Measurements from ENCODE around the gene PTPRK.

Gene PTPRK

GRCh38 chr6:128345278-128345677, 175.1 kb downstream of the PTPRK start:
- Histone ChIP-seq H3K79me2 (ENCODE audit: low read length) (no peaks in the 10 kb centered on the region), H3K9ac (ENCODE audit: low read length) (no peak overlapping the region)
- TF ChIP-seq EZH2phosphoT487 (IDR thresholded peaks at IDR 0.05; ENCODE audit: low read depth): no peak
- no peak for TF ChIP-seq CTCF (IDR thresholded peaks at IDR 0.05; ENCODE audit: low read depth, low read length)

GRCh38 chr6:128343706-128344105, 176.7 kb downstream of the PTPRK start:
- no peak overlapping the region for H3K27ac ChIP-seq (ENCODE audit: low read length)
- H3K9me3 ChIP-seq (ENCODE audit: insufficient read depth, low read length): no peaks in the 10 kb centered on the region
- H3K79me2 ChIP-seq (ENCODE audit: low read length): no peaks in the 10 kb centered on the region
- no peaks in the 10 kb centered on the region for H4K20me1 ChIP-seq (ENCODE audit: insufficient read depth, low read length)
- H3K27me3 ChIP-seq (ENCODE audit: low read depth, low read length): no peaks in the 10 kb centered on the region
- no peak for TF ChIP-seq EZH2phosphoT487 (IDR thresholded peaks at IDR 0.05; ENCODE audit: low read depth)
- TF ChIP-seq CTCF (IDR thresholded peaks at IDR 0.05; ENCODE audit: low read depth, low read length): no peak
- H3K36me3 ChIP-seq (replicated peaks; ENCODE audit: low read depth, low read length): no peaks in the 10 kb centered on the region
- no peak overlapping the region for H3K4me3 ChIP-seq (ENCODE audit: low read length)
- H3K9ac ChIP-seq (ENCODE audit: low read length): no peak overlapping the region
- no peak overlapping the region for H2AFZ ChIP-seq (ENCODE audit: low read depth, low read length)
- no peak overlapping the region for H3K4me2 ChIP-seq (ENCODE audit: low read length)
- H3K4me1 ChIP-seq (ENCODE audit: low read length): no peaks in the 10 kb centered on the region

More at GRCh38 chr6:128345278-128345677, 175.1 kb downstream of the PTPRK start:
- H3K27me3 ChIP-seq (ENCODE audit: low read depth, low read length): no peaks in the 10 kb centered on the region
- H3K27ac ChIP-seq (ENCODE audit: low read length): no peak overlapping the region
- H3K4me3 ChIP-seq (ENCODE audit: low read length): no peak overlapping the region
- H3K9me3 ChIP-seq (ENCODE audit: insufficient read depth, low read length): no peaks in the 10 kb centered on the region
- H3K36me3 ChIP-seq (replicated peaks; ENCODE audit: low read depth, low read length): no peaks in the 10 kb centered on the region
- H3K4me1 ChIP-seq (ENCODE audit: low read length): no peaks in the 10 kb centered on the region
- H3K4me2 ChIP-seq (ENCODE audit: low read length): no peak overlapping the region
- H4K20me1 ChIP-seq (ENCODE audit: insufficient read depth, low read length): no peaks in the 10 kb centered on the region
- H2AFZ ChIP-seq (ENCODE audit: low read depth, low read length): no peak overlapping the region

GRCh38 chr6:128339635-128340450, 180.6 kb downstream of the PTPRK start:
- Histone ChIP-seq H3K4me3 (ENCODE audit: low read length) (no peak overlapping the region), H3K9ac (ENCODE audit: low read length) (no peak overlapping the region), H3K27me3 (ENCODE audit: low read depth, low read length) (no peaks in the 10 kb centered on the region), H3K79me2 (ENCODE audit: low read length) (no peaks in the 10 kb centered on the region), H3K27ac (ENCODE audit: low read length) (no peak overlapping the region), H3K9me3 (ENCODE audit: insufficient read depth, low read length) (no peaks in the 10 kb centered on the region), H3K4me1 (ENCODE audit: low read length) (no peaks in the 10 kb centered on the region), H3K4me2 (ENCODE audit: low read length) (no peak overlapping the region), H2AFZ (ENCODE audit: low read depth, low read length) (no peak overlapping the region), H4K20me1 (ENCODE audit: insufficient read depth, low read length) (no peaks in the 10 kb centered on the region), H3K36me3 (replicated peaks; ENCODE audit: low read depth, low read length) (no peaks in the 10 kb centered on the region)
- no peak for TF ChIP-seq EZH2phosphoT487 (IDR thresholded peaks at IDR 0.05; ENCODE audit: low read depth)
- no peak for TF ChIP-seq CTCF (IDR thresholded peaks at IDR 0.05; ENCODE audit: low read depth, low read length)

- H3K36me3 ChIP-seq (replicated peaks; ENCODE audit: low read depth, low read length): no peaks in the 10 kb centered on the region
- no peaks in the 10 kb centered on the region for H3K27me3 ChIP-seq (ENCODE audit: low read depth, low read length)
- H3K4me2 ChIP-seq (ENCODE audit: low read length): no peak overlapping the region
- H3K79me2 ChIP-seq (ENCODE audit: low read length): no peaks in the 10 kb centered on the region
- no peak for TF ChIP-seq EZH2phosphoT487 (IDR thresholded peaks at IDR 0.05; ENCODE audit: low read depth)
- no peak for TF ChIP-seq CTCF (IDR thresholded peaks at IDR 0.05; ENCODE audit: low read depth, low read length)
- no peak overlapping the region for H3K4me3 ChIP-seq (ENCODE audit: low read length)
- no peaks in the 10 kb centered on the region for H3K4me1 ChIP-seq (ENCODE audit: low read length)
- H3K9ac ChIP-seq (ENCODE audit: low read length): no peak overlapping the region
- no peaks in the 10 kb centered on the region for H3K9me3 ChIP-seq (ENCODE audit: insufficient read depth, low read length)
- no peaks in the 10 kb centered on the region for H4K20me1 ChIP-seq (ENCODE audit: insufficient read depth, low read length)
- no peak overlapping the region for H2AFZ ChIP-seq (ENCODE audit: low read depth, low read length)
- no peak overlapping the region for H3K27ac ChIP-seq (ENCODE audit: low read length)
Measured at GRCh38 chr6:128337619-128338018, 182.8 kb downstream of the PTPRK start.

All from OCI-LY3 (cell line).